Measurements from ENCODE around the gene BPI.
"Not testable (repeated sequence)": the region's sequence is repeated elsewhere in the genome, so short reads cannot be mapped to it uniquely, and the experiment has no call there.

The BPI gene

DNA sequence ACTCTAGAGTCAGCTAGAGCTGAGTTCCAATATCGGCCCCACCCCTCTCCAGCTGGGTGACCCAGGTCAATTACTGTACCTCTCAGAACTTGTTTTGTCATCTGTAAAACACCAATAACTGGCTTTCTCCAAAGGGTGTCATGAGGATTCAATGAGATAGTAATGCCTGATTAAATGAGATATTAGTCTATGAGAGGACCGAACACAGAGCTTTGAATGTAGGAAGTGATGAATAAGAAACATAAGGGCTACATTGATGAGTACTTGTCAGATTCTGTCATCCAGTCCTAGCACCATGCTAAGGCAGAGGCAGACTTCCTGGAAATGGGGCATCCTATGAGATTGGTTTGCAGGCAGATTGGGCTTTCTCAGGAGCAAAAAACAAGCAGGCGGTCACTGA is 20.2 kb downstream of the BPI start:
- in situ Hi-C loops (cut with MboI; ENCODE audit: low pct_unique_long_range_greater_than_20kb, low sequenced_read_pairs): no loop called here
- DNase-seq: no peak

DNA sequence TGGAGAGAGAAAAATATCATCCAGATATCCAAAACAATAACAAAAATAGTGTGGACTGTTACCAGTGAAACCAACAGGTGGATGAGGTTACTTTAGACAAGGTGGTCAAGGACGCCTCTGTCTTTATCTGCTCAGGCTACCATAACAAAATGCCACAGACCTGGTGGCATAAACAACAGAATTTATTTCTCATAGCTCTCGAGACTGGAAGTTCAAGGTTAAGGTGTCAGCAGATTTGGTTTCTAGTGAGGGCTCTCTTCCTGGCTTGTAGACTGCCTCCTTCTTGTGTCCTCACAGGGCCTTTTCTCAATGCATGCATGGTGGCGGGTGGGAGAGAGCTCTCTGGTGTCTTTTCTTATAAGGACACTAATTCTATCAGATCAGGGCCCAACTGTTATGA is 21.2 kb downstream of the BPI start:
- DNase-seq: no peak
- in situ Hi-C loops (cut with MboI; ENCODE audit: low pct_unique_long_range_greater_than_20kb, low sequenced_read_pairs): no loop called here

DNA sequence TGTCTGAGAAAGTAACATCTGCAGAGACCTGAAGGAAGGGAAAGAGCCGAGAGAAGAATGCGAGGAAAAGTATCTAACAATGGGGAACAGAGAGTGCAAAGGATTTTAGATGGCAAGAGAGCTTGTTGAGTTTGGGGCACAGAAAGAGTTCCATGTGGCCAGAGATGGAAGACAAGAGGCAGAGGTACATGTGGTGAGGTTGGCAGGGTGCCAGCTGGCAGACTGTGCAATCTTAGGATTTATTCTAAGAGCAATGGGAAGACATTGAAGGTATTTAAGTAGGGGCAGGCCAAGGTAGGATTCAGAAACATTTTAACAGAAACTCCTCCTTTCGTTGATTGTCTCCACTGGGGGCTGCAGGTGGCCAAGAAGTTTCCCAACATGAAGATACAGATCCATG is 21.9 kb downstream of the BPI start:
- DNase-seq: no peak
- in situ Hi-C loops (cut with MboI; ENCODE audit: low pct_unique_long_range_greater_than_20kb, low sequenced_read_pairs): no loop called here

DNA sequence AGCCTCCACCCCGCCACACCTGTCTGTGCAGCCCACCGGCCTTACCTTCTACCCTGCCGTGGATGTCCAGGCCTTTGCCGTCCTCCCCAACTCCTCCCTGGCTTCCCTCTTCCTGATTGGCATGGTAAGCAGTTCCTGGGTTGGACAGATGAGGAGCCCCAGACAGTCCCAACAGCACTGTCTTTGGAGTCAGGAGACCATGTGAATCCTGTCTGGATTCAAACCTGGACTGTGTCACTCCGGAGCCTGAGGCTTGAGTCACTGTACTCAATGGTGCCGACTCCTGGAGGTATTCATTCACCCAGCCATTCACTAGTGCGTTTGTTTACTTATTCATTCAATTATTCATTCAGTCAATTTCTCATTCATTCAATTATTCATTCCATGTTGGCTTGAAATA is 22.4 kb downstream of the BPI start:
- no peak for DNase-seq
- in situ Hi-C loops (cut with MboI; ENCODE audit: low pct_unique_long_range_greater_than_20kb, low sequenced_read_pairs): no loop called here

DNA sequence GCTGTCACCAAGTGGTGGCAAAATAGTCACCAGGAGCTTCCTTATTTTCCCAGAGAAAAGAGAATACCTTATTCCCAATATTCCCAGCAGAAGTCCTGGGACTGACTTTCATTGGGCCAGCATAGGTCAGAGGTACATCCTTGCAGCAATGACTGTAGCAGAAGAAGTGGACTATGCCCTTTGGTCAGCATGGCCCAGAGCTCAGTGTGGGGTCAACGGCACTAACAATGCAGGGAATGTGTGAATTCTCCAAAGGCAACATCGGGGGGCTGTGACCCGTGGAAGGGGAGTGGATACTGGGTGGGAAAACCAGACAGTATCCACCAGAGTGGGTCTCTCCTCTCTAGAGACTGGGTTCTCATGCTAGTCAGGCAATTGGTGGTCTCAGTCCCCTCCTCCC is 26.7 kb downstream of the BPI start:
- no peak for DNase-seq
- in situ Hi-C loops (cut with MboI; ENCODE audit: low pct_unique_long_range_greater_than_20kb, low sequenced_read_pairs): no loop called here

DNA sequence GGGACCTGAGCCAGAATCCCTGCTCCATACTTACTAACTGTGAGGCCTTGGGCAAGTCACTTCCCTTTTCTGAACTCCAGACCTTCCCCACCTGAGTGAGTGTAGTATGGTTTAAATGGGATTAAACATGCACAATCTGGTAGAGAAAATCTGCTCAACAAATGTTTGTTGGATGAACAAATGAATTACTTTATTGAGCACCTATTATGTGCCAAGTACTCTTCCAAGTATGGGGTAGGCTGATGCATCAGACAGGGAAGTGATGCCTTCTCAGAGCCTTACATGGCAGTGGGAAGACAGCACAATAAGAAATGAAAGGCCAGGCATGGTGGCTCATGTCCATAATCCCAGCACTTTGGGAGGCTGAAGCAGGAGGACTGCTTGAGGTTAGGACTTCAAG is 27.3 kb downstream of the BPI start:
- in situ Hi-C loops (cut with MboI; ENCODE audit: low pct_unique_long_range_greater_than_20kb, low sequenced_read_pairs): no loop called here
- DNase-seq: no peak

DNA sequence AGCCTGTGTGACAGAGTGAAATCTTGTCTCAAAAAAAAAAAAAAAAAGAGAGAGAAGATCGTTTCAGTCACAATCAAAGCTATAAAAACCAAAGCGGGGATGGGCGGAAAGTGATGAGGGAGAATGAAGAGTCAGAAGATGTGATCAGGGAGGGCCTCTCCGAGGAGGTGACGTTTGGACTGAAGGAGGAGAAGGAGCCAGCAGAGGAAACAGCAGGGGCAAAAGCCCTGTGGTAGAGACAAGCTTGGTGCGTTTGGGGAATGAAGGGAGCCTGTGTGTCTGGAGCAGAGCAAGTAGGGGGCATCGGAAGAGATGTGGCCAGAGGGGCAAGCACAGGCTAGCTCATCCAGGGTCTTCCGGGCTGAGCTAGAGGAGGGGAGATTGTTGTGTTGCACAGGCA is 27.9 kb downstream of the BPI start:
- no peak for DNase-seq
- in situ Hi-C loops (cut with MboI; ENCODE audit: low pct_unique_long_range_greater_than_20kb, low sequenced_read_pairs): no loop called here

DNA sequence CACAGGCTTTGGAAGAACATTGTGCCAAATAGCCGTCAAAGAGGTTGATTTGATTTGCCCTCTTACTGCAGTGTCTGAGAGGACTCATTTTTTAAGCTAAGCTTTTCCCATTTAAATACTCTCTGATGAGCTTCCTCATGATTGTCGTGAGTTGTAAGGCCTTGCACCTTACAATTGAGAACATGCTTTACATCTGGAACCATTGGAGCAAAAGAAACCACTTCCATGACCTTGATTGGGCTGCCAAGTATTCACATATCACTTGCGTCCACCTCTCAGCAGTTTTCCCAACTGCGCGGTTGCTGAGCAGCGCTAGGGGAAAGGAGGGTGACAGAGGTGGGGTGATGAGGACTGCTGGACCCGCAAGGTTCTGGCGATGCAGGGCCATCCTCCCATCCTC is 30.1 kb downstream of the BPI start:
- no peak for DNase-seq
- in situ Hi-C loops (cut with MboI; ENCODE audit: low pct_unique_long_range_greater_than_20kb, low sequenced_read_pairs): no loop called here

DNA sequence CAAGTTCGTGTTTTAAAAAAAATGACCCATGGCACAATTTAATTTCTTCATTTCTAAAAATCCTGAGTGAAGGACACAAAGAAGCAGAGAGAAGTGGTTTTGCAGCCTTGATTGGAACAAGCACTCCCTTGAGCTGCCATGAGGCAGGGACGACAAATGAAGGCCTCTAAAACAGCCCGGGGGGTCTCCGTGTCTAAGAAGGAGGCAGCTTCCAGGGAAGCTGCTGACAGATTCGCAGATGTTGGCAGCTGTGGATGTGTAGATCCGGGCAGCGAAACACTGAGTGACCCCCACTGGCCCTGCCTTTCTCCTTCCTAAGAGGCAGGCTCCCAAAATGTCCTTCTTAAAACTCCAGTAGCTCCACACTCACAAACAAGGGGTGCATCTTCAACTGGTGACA is 32.8 kb downstream of the BPI start:
- in situ Hi-C loops (cut with MboI; ENCODE audit: low pct_unique_long_range_greater_than_20kb, low sequenced_read_pairs): no loop called here

DNA sequence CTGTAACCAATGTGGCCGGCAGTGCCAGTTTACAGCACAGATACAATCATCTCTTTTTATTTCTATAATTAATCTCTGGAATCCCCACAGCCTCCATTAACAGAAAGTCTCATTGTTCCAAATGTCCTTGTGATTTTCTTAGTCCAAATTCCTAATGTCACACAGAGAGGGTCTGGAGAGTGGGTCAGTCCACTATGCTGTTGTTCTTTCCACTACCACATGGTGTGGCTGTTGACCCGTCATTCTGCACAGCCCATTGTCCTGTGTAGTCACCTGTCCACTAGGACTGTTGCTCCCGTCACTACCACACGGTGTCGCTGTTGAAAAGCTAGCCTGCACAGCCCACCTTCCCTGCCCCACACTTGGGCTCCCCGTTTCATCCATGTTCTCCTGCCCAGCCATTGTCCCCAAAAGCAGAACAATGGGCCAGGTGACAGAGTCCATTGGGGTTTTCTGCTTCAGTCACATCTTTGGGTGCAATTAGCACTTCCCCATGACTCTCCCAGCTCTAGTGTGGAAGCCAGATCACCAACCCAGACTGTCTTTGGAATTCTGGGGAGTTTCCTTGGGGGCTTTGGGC is 33.7 kb downstream of the BPI start:
- in situ Hi-C loops (cut with MboI; ENCODE audit: low pct_unique_long_range_greater_than_20kb, low sequenced_read_pairs): no loop called here
- DNase-seq: peak; percentile 60

More for the DNA sequence above, 32.8 kb downstream of the BPI start:
- no peak for DNase-seq

DNA sequence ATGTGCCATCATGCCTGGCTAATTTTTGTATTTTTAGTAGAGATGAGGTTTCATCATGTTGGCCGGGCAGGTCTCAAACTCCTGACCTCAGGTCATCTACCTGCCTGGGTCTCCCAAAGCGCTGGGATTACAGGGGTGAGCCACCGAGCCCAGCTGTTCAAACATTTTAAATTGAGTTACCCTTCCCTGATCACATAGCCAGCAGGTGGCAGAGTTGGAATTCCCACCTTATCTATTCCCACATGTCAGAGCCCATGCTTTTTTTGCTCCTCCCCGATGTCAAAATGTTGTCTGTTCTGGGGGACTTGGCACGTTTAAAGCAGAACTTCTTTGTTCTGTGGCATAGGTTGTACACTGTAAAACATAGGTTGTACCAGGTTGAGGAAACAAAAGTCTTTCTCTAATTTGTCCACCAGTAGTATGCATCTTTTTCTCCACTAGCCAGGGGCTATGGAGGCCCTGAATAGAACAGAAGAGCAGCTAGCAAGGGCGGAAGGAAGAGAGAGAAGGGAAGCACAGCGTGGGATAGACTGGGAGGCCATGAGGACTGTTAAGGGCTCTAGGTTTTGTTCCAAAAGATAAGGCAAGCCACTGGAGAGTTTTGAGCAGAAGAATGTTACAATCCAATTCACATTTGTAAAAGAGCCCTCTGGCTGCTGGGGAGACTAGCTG is 35.0 kb downstream of the BPI start:
- DNase-seq: no peak
- in situ Hi-C loops (cut with MboI; ENCODE audit: low pct_unique_long_range_greater_than_20kb, low sequenced_read_pairs): no loop called here

DNA sequence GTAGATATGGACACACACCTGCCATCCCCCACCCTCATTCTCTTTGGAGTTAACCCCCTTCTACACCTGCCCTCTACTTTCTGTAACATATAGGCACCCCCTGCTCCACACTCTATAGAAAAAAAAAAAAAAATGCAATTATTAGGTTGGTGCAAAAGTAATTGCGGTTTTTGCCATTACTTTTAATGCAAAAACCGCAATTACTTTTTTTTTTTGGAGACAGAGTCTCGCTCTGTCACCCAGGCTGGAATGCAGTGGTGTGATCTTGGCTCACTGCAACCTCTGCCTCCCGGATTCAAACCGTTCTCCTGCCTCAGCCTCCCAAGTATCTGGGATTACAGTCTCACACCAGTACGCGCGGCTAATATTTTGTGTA is 35.6 kb downstream of the BPI start:
- in situ Hi-C loops (cut with MboI; ENCODE audit: low pct_unique_long_range_greater_than_20kb, low sequenced_read_pairs): not testable (repeated sequence)

DNA sequence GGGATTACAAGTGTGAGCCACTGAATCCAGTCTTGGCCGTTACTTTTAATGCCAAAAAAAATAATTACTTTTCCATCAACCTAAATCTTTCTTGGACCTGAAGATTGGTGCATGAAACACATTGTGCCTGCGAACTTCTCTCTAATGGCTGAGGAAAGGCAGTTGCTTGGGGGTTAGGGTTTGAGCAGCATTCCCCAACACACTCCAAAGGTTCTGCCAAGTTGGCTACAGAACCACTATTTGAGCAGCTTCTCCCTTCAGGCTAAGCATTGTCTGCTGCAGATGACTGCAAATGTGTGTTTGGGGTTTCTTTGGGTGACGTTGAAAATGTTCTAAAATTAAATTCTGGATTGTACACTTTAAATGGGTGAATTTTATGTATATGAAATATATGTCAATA is 36.0 kb downstream of the BPI start:
- DNase-seq: no peak
- in situ Hi-C loops (cut with MboI; ENCODE audit: low pct_unique_long_range_greater_than_20kb, low sequenced_read_pairs): no loop called here

More for the DNA sequence above, 35.6 kb downstream of the BPI start:
- not testable (repeated sequence) for DNase-seq

DNA sequence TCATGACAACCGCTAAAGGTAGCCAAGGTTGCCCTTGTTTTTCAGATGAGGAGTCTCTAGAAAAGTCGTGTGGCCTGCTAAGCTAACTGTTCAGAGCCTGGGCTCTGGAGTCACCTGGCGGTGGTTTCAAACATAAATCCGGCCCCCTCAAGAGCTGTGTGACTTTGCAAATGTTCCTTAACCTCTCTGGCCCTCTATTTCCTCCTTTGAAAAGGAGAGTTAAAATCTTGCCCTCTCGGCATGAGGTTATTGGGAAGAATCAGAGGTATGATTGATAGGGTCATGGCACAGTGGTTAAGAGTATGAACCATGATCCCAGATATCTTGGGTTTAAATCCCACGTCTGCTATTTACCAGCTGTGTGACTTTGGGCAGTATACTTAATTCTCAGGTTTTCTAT is 36.7 kb downstream of the BPI start:
- DNase-seq: no peak
- in situ Hi-C loops (cut with MboI; ENCODE audit: low pct_unique_long_range_greater_than_20kb, low sequenced_read_pairs): no loop called here

DNA sequence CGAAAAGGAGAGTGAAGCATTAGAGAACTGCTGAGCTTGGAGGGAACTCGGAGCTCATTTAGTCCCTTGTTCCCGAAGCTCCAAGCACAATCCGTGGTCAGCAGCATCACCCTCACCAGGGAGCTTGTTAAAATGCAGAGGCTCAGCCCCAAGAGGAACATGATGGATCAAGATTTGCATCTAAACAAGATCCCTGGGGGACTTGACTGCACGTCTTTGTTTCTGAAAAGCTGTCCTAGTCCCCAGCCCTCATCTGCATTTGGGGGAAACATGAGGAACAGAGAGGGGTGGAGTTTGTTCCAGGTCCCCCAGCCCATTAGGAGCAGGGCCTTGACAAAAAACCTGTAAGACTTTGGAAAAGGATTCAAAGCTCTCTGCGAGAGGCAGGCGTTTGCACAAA is 38.3 kb downstream of the BPI start:
- no peak for DNase-seq
- in situ Hi-C loops (cut with MboI; ENCODE audit: low pct_unique_long_range_greater_than_20kb, low sequenced_read_pairs): no loop called here

DNA sequence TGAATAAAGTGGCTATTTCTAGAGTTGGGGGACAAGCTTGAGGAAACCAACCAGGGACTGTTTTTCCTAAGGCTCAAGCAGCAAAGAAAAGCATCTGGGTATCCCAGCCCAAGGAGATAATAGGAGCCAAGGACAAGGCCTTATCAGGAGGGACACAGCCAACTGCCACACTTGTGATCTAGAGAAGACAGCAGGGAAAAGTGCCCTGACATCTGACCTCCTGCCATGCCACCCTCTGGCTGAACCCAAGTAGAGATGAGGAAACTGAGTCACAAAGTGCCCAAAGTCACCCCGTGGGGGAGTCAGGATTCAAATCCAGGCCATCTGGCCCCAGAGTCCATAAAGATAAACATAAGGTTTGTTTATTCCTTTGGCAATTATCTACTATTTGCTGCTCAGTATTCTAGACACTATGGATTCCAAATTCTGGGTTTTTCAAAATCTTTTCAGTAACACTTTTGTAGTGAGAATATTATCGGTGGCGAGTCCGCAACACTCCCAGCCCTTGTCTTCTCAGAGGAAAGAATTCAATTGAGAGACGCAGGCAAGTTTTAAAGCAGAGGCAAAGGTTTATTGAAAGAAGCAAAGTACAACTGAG is 38.9 kb downstream of the BPI start:
- in situ Hi-C loops (cut with MboI; ENCODE audit: low pct_unique_long_range_greater_than_20kb, low sequenced_read_pairs): no loop called here
- no peak for DNase-seq

DNA sequence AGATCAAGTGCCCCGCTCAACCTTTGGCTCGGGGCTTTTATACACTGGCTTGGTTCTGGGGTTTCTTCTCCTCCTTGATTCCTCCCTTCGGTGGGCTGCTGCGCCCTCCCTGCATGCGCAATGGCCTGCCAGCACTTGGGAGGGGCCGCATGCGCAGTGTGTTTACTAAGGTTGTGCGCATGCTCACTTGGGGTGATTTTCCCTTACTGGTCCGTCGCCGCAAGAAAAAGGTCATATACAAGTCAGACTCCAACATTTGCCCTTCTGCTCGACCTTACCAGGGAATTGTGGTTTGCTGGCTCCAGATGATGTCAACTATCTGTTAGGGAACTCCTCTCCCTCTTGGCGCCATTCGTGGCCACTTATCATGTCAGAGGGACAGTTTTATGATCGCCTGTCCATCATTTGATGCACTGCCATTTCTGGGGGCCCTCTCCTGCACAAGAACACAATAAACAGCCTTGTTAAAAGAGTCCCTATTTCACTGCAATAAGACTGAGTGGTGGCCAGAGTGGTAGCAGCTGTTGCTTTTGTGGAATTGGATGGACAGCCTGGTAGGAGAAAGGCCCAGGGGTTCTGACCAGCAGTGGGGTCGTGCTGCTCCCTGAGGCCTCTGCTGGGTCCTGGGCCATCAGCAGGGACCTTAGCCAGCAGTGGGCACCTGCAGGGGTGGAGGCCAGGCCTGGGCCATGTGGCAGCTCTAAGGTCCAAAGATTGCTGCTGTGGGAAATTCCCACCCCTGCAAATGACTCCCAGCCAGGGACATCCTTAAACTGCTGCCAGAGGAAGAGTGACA is 39.6 kb downstream of the BPI start:
- in situ Hi-C loops (cut with MboI; ENCODE audit: low pct_unique_long_range_greater_than_20kb, low sequenced_read_pairs): no loop called here
- DNase-seq: no peak

DNA sequence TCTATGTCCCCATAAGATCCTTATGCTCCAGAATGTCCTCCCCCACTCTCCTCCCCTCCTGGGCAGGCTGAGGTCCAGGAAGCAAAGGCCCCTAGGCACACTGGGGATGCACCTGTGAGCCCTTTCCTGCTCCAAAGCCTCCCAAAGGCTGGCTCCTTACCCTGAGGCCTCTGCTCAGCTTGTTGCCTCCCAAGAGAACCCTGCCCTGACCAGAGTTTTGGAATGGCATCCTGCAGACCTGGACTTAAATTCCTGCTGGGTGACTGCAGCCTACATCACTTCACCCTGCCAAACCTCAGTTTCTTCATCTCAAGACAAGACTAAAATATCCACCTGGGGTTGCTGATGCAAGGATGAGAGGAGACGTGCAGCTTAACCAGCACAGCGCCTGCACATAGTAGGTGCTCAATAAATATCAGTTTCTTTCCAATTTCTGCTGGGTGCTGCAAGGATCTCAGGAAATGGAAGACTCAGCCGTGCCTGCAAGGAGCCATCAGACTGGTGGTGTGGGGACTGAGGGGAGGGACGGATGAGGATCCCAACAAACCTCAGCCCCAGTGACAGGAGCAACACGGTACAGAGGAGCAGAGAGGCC is 40.2 kb downstream of the BPI start:
- DNase-seq: no peak
- in situ Hi-C loops (cut with MboI; ENCODE audit: low pct_unique_long_range_greater_than_20kb, low sequenced_read_pairs): no loop called here

DNA sequence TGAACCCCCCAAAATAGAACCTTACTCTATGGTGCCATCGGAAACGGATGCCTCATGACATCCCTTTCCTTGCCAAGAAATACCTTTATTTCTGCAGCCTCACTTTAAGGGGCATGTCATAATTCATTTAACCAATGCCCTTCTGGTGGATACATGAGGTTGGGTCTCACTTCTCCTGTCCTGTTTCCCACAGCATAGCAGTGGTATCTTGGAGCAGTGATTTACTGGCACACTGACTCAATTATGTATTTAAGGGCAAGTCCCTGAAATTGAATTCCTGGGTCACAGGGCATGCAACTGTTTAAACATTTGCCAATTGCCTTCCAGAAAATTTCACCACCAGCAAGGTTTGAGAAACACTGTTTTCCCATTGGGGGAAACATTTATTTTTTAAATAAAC is 41.7 kb downstream of the BPI start:
- no peak for DNase-seq
- in situ Hi-C loops (cut with MboI; ENCODE audit: low pct_unique_long_range_greater_than_20kb, low sequenced_read_pairs): no loop called here

DNA sequence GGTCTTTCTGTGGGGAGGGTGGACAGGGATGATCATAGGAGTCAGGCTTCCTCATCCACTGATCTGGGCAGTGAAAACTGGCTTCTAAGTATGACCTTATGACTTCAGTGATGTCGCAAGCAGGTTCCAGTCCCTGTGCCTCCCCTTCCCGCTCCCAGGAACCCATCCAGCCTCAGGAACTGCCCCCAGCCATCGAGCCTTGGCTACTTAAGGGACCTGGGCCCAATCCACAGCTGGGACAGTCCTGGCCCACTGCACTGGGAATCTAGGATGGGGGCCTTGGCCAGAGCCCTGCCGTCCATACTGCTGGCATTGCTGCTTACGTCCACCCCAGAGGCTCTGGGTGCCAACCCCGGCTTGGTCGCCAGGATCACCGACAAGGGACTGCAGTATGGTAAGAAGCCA is 42.3 kb downstream of the BPI start, which contains the start of gene LBP:
Gene LBP (plus strand): TSS at position 236 of the 405 bp plus-strand sequence. CDS start 35 bp downstream, at position 271.
- in situ Hi-C loops (cut with MboI; ENCODE audit: low pct_unique_long_range_greater_than_20kb, low sequenced_read_pairs): no loop called here
- DNase-seq: no peak

All from KBM-7 (cell line).